ENCODE data around the gene MARK3. TPM values are rescaled to one million over a fixed set of nuclear protein-coding genes. Genes with fewer than 3 reads are reported as not detected.

MARK3 gene
- total and polyA plus RNA-seq, 2 of the 13 experiments (the other 11 are each of a cell fraction or from before 2014, with no cell fraction given): 47.7 to 56.6 TPM

DNA sequence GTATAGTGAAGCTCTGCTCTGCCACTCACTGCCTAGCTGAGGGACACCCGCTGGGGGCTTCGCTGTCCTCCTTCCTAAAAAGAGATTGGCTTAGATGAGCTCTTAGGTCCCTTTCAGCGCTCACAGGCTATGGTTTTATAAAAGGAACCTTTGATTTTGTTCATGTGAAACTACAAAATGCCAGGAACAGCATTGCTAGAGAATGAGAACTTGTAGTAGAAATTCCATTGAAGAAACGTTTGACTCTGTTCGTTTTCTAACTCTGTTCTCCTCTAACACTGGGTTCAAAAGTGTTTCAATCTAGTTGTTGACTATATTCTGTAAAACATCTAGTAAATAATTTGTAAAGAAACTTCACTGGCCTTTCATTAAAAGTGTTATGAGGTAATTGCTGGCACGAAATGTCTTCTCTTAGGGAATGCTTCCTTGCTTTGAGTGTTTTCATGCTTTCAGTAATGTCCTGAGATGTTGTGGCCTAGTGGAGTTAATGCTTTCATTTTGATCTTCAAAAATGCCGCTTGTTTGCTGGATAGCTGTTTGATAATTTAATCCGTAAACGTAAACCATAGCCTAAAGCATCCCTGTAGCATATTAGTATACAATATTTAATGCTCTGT lies 1.6 kb downstream of the MARK3 start (continued):
- TF ChIP-seq, protein P1, sequence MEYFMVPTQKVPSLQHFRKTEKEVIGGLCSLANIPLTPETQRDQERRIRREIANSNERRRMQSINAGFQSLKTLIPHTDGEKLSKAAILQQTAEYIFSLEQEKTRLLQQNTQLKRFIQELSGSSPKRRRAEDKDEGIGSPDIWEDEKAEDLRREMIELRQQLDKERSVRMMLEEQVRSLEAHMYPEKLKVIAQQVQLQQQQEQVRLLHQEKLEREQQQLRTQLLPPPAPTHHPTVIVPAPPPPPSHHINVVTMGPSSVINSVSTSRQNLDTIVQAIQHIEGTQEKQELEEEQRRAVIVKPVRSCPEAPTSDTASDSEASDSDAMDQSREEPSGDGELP (IDR thresholded peaks at IDR 0.05; ENCODE audit: borderline replicate concordance, low read depth): no peak

DNA sequence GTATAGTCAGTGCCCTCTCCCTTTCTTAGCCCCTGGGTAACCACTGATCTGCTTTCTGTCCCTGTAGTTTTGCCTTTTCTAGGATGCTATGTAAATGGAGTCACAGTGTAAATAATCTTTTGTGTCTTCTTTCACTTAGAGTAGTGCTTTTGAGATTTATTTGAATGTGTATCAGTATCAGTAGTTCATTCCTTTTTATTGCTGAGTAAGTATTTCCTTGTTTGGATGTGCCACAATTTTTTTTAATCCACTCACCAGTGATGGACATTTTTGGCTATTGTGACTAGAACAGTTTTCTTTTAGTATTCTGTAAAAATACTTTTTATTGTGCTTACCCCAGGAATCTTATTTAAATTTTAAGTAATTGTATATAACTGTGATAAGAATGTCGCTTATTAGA lies 3.4 kb downstream of the MARK3 start:
- H3K4me1 ChIP-seq (ENCODE audit: insufficient read depth, low read length): peaks cover 53% of the 10 kb centered on the region
- ATAC-seq: no peak
- H3K79me2 ChIP-seq (ENCODE audit: insufficient read depth, low read length): peaks cover 69% of the 10 kb centered on the region
- H4K20me1 ChIP-seq (ENCODE audit: insufficient read depth, low read length): peaks cover 49% of the 10 kb centered on the region
- DNase-seq (ENCODE audit: low spot score): no peak
- 100% methylated on average over 1 of the region's 1 CpG for WGBS (ENCODE audit: low lambda C conversion rate)
- H3K9me3 ChIP-seq (ENCODE audit: low read length): no peaks in the 10 kb centered on the region
- H3K4me3 ChIP-seq (replicated peaks in 1 of 3; ENCODE audit: insufficient read depth in 1 of 3, low read depth in 2 of 3, low read length in 3 of 3): no peak overlapping the region; a peak in 1 of 6 replicates
- H3K27me3 ChIP-seq (ENCODE audit: control insufficient read depth in 1 of 2, insufficient read depth in 2 of 2, low read length in 2 of 2): peaks cover 0 to 1% of the 10 kb centered on the region in 2 experiments; a peak in 1 of 5 replicates
- intact Hi-C loops (cut with micrococcal nuclease; ENCODE audit: unreplicated experiment) (loop anchor here (5.0 kb wide), 1 partner anchor 41 kb away; no protein-coding TSS in a partner anchor), in situ Hi-C loops (cut with HindIII; ENCODE audit: extremely low pct_ligation_motif_present, low pct_unique_long_range_greater_than_20kb) (no loop called here)
- TF ChIP-seq MAFK (conservative IDR thresholded peaks at IDR 0.05 in 1 of 2, IDR thresholded peaks at IDR 0.05 in 1 of 2; ENCODE audit: low read length in 2 of 2): peak; percentile 87 to 94
- no peak for TF ChIP-seq SMC3 (IDR thresholded peaks at IDR 0.05; ENCODE audit: low read length)
- TF ChIP-seq ZSCAN31 (CRISPR knock-in tag; IDR thresholded peaks at IDR 0.05; ENCODE audit: low read depth): no peak
- TF ChIP-seq MAFF (IDR thresholded peaks at IDR 0.05; ENCODE audit: low read depth, low read length): peak; percentile 91
- TF ChIP-seq ZNF766 (CRISPR knock-in tag; IDR thresholded peaks at IDR 0.05; ENCODE audit: borderline replicate concordance): no peak
- TF ChIP-seq TP53 (CRISPR knock-in tag; conservative IDR thresholded peaks at IDR 0.05): no peak
- no peak for TF ChIP-seq IKZF4 (CRISPR knock-in tag; IDR thresholded peaks at IDR 0.05; ENCODE audit: borderline replicate concordance, low read depth, not compliant biosample characterization)
- TF ChIP-seq CBX2 (IDR thresholded peaks at IDR 0.05; ENCODE audit: low read depth, low read length): no peak
- no peak for TF ChIP-seq CBX2 (CRISPR knock-in tag; IDR thresholded peaks at IDR 0.05; ENCODE audit: low read depth)
- no peak for TF ChIP-seq MZF1 (CRISPR knock-in tag; IDR thresholded peaks at IDR 0.05; ENCODE audit: borderline replicate concordance)
- no peak overlapping the region for H3K9ac ChIP-seq (ENCODE audit: insufficient read depth, low read depth, low read length)
- H2AFZ ChIP-seq (ENCODE audit: low read length): no peak overlapping the region
- H3K27ac ChIP-seq (ENCODE audit: extremely low read length, insufficient read depth, low read length): no peak overlapping the region
- H3K4me2 ChIP-seq (ENCODE audit: low read depth, low read length): peak overlapping the region; percentile 67
- FAIRE-seq: no peak
- peaks cover 0 to 4% of the 10 kb centered on the region in 2 experiments; a peak in 1 of 5 replicates for H3K36me3 ChIP-seq (replicated peaks in 1 of 2; ENCODE audit: control insufficient read depth in 1 of 2, insufficient read depth in 2 of 2, low read length in 2 of 2)
- BruUV-seq (replicated peaks): no TSS peak
- ChIA-PET CTCF (ENCODE audit: low intra/inter-chr PET ratio, low total read pairs) (no interaction called here), POLR2A (no interaction called here)
